HepG2 (cell line): ENCODE measurements around the gene POLRMT. TPM values are rescaled to one million over a fixed set of nuclear protein-coding genes. Genes with fewer than 3 reads are reported as not detected.

Source experiments
- DZIP1 ChIP-seq: sonication (generic); formaldehyde crosslinking; IDR thresholded peaks from 2 replicates; pipeline ENCODE4 v1.5.0; 2020; ENCODE audit warnings: mild to moderate bottlenecking, missing genetic modification reagents
- EHMT2 ChIP-seq: fragments of 200-600 bp; sonication (generic); IDR thresholded peaks from 2 replicates; pipeline ENCODE4 v1.7.0; 2017; ENCODE audit warnings: antibody characterized with exemption, low read depth, low read length, borderline replicate concordance
- HNRNPH1 ChIP-seq: fragments of 200-400 bp; formaldehyde crosslinking; optimal IDR thresholded peaks from 2 replicates; pipeline ENCODE3; 2017; ENCODE audit warnings: mild to moderate bottlenecking, low read depth, low read length
- LCORL ChIP-seq, 2 experiments: fragments of 450-650 bp in 1 of 2; sonication (generic) in 1 of 2; formaldehyde crosslinking in 1 of 2; IDR thresholded peaks; 2 replicates each; pipeline versions ENCODE4 v1.5.0 to v1.6.1; 2017 to 2020; ENCODE audit warnings: antibody characterized with exemption in 1 of 2, missing genetic modification reagents in 1 of 2
- PATZ1 ChIP-seq: sonication (generic); formaldehyde crosslinking; IDR thresholded peaks from 2 replicates; pipeline ENCODE4 v1.4.0; 2020; ENCODE audit warnings: missing genetic modification reagents
- SAFB2 ChIP-seq: sonication (generic); formaldehyde crosslinking; IDR thresholded peaks from 2 replicates; pipeline ENCODE4 v1.5.1; 2020; ENCODE audit warnings: missing genetic modification reagents, low read depth, mild to moderate bottlenecking, borderline replicate concordance
- SMARCC2 ChIP-seq: fragments of 450-650 bp; IDR thresholded peaks from 2 replicates; pipeline ENCODE4 v1.6.1; 2017; ENCODE audit warnings: antibody characterized with exemption, mild to moderate bottlenecking
- SNRNP70 ChIP-seq: fragments of 200-400 bp; formaldehyde crosslinking; IDR thresholded peaks from 2 replicates; pipeline ENCODE4 v1.6.1; 2017; ENCODE audit warnings: mild to moderate bottlenecking, low read depth, low read length, moderate library complexity
- ZBTB40 ChIP-seq, 2 experiments: fragments of 450-650 bp in 1 of 2; sonication (generic) in 1 of 2; formaldehyde crosslinking in 1 of 2; IDR thresholded peaks; 2 replicates each; pipeline versions ENCODE4 v1.6.1 to v1.8.0; 2016 to 2022; ENCODE audit warnings: antibody characterized with exemption in 1 of 2, mild to moderate bottlenecking in 1 of 2, missing genetic modification reagents in 1 of 2
- ZFP82 ChIP-seq: sonication (generic); formaldehyde crosslinking; IDR thresholded peaks from 2 replicates; pipeline ENCODE4 v1.5.1; 2020; ENCODE audit warnings: mild to moderate bottlenecking, missing genetic modification reagents, borderline replicate concordance
- ZMYM4 ChIP-seq: sonication (generic); formaldehyde crosslinking; IDR thresholded peaks from 2 replicates; pipeline ENCODE4 v1.8.1; 2023; ENCODE audit warnings: mild to moderate bottlenecking, missing genetic modification reagents
- ZNF784 ChIP-seq: sonication (generic); formaldehyde crosslinking; IDR thresholded peaks from 2 replicates; pipeline ENCODE4 v1.5.1; 2020; ENCODE audit warnings: missing genetic modification reagents, mild to moderate bottlenecking, borderline replicate concordance
- polyA plus RNA-seq, 8 experiments: library from polyadenylated mRNA; depleted of rRNA in 3 of 8; stranded (reverse) in 7 of 8; unstranded in 1 of 8; fragments of >200 nt; fragmentation: Illumina TruSeq in 4 of 8; extraction: Trizol in 4 of 8; gene quantifications; 2 replicates each; pipeline versions ENCODE4 v1.2.1 to v1.2.3, GENCODE V29; 2011 to 2016; ENCODE audit warnings: low read depth in 4 of 8, missing spikeins in 1 of 8, mixed read lengths in 1 of 8; ENCODE audit not compliant: insufficient read depth in 1 of 8
- total RNA-seq, 5 experiments: library from RNA; depleted of rRNA; stranded (reverse); fragments of >200 nt; fragmentation: Illumina TruSeq; extraction: Trizol; gene quantifications; 2 replicates each; pipeline ENCODE4 v1.2.3, GENCODE V29; 2016; ENCODE audit warnings: low read depth in 1 of 5

The POLRMT gene
- total and polyA plus RNA-seq, 2 of the 13 experiments (the other 11 are each of a cell fraction or from before 2014, with no cell fraction given), result 78.0 to 101 TPM

GRCh38 chr19:679418-680286 lies 46.3 kb upstream of the POLRMT start (continued):
- no peak for TF ChIP-seq ZBTB40 (IDR thresholded peaks at IDR 0.05)
- TF ChIP-seq ZBTB40 (CRISPR knock-in tag; IDR thresholded peaks at IDR 0.05), result no peak
- no peak for TF ChIP-seq HNRNPH1
- no peak; the same call in 1 of the 2 replicates for TF ChIP-seq SAFB2 (CRISPR knock-in tag)
- peak; percentile 15; the same call in 1 of the 2 replicates for TF ChIP-seq DZIP1 (CRISPR knock-in tag)
- TF ChIP-seq SMARCC2, result no peak
- TF ChIP-seq LCORL (IDR thresholded peaks at IDR 0.05), result no peak
- TF ChIP-seq LCORL (CRISPR knock-in tag; IDR thresholded peaks at IDR 0.05), result peak; percentile 56
- TF ChIP-seq ZFP82 (CRISPR knock-in tag), result no peak
- TF ChIP-seq SNRNP70, result no peak
- 0 out of 2 replicates have a peak, but pooled peaks have one; percentile 95 for TF ChIP-seq ZNF784
- peak; percentile 43; the same call in 1 of the 2 replicates for TF ChIP-seq ZMYM4 (CRISPR knock-in tag)
- peak; percentile 78 for TF ChIP-seq PATZ1
- TF ChIP-seq EHMT2, result no peak
